HG02623 (cell line): ENCODE data around the gene UBE2J1.
"Not testable (repeated sequence)": the region's sequence is repeated elsewhere in the genome, so short reads cannot be mapped to it uniquely, and the experiment has no call there.

Experiments used
- ATAC-seq: cut with Tn5 transposase; IDR thresholded peaks from one replicate; pipeline ENCODE4 v1.9.1; 2021; ENCODE audit warnings: moderate library complexity; ENCODE audit not compliant: unreplicated experiment

Gene UBE2J1

GRCh38 chr6:89321131-89321970 is 31.2 kb downstream of the UBE2J1 start:
- peak; percentile 48 for ATAC-seq

- no peak for ATAC-seq
Measured at GRCh38 chr6:89320012-89320559, 32.4 kb downstream of the UBE2J1 start.

- no peak for ATAC-seq
Measured at GRCh38 chr6:89317067-89317466, 35.5 kb downstream of the UBE2J1 start.

- no peak for ATAC-seq
Measured at GRCh38 chr6:89315249-89315885, 37.2 kb downstream of the UBE2J1 start, which contains the start of gene GABRR2. GABRR2 (minus strand) TSS chr6:89315299; CDS start chr6:89315165, 134 bp downstream.

GRCh38 chr6:89314692-89315091 is 37.8 kb downstream of the UBE2J1 start:
- ATAC-seq, result no peak

GRCh38 chr6:89313006-89313405 is 39.5 kb downstream of the UBE2J1 start:
- ATAC-seq, result no peak

GRCh38 chr6:89311853-89312531 is 40.5 kb downstream of the UBE2J1 start:
- ATAC-seq, result no peak

GRCh38 chr6:89311530-89311852 is 41.0 kb downstream of the UBE2J1 start:
- no peak for ATAC-seq

GRCh38 chr6:89310929-89311328 is 41.6 kb downstream of the UBE2J1 start:
- ATAC-seq, result no peak

- no peak for ATAC-seq
Measured at GRCh38 chr6:89308525-89309395, 43.8 kb downstream of the UBE2J1 start.

- ATAC-seq, result not testable (repeated sequence)
Measured at GRCh38 chr6:89304517-89304916, 48.0 kb downstream of the UBE2J1 start.

GRCh38 chr6:89302936-89303335 is 49.6 kb downstream of the UBE2J1 start:
- no peak for ATAC-seq

- no peak for ATAC-seq
Measured at GRCh38 chr6:89302195-89302770, 50.2 kb downstream of the UBE2J1 start.

- no peak for ATAC-seq
Measured at GRCh38 chr6:89301586-89302194, 50.8 kb downstream of the UBE2J1 start.

- ATAC-seq, result no peak
Measured at GRCh38 chr6:89299466-89299850, 53.1 kb downstream of the UBE2J1 start.

GRCh38 chr6:89298680-89299465 is 53.6 kb downstream of the UBE2J1 start:
- ATAC-seq, result peak; percentile 39

GRCh38 chr6:89297695-89298351 is 54.7 kb downstream of the UBE2J1 start:
- peak; percentile 87 for ATAC-seq

- no peak for ATAC-seq
Measured at GRCh38 chr6:89295981-89296380, 56.5 kb downstream of the UBE2J1 start.
